Peyer's patch (tissue), 4 donors: ENCODE measurements around the gene MMP14.

Source experiments
- CTCF ChIP-seq, 6 experiments: fragments of 450-650 bp in 4 of 6; fragments of 200-600 bp in 2 of 6; sonication (generic) in 1 of 6; IDR thresholded peaks; one replicate each; pipeline ENCODE4 v1.5.1; 2017 to 2019; ENCODE audit warnings: antibody characterized with exemption in 6 of 6, mild to moderate bottlenecking in 3 of 6, moderate library complexity in 1 of 6
- POLR2A ChIP-seq, 2 donors: fragments of 450-650 bp; IDR thresholded peaks; one replicate each; pipeline ENCODE4 v1.5.1; 2017; ENCODE audit warnings: antibody characterized with exemption in 2 of 2, mild to moderate bottlenecking in 2 of 2, moderate library complexity in 2 of 2

- TF ChIP-seq POLR2A (IDR thresholded peaks at IDR 0.05) (no peak), CTCF (IDR thresholded peaks at IDR 0.05) (peak; percentile 88 to 98 (median 98))
Observed at GRCh38 chr14:22852940-22853767, 16.8 kb downstream of the MMP14 start.
